ENCODE results near the gene TTC27.
"Not testable (repeated sequence)": the region's sequence is repeated elsewhere in the genome, so short reads cannot be mapped to it uniquely, and the experiment has no call there.

TTC27 gene

GRCh38 chr2:32847734-32848133, 219.9 kb downstream of the TTC27 start:
- no peak for DNase-seq (ENCODE audit: low read depth, low spot score)

- no peak for DNase-seq (ENCODE audit: low read depth, low spot score)
Observed at GRCh38 chr2:32849456-32850194, 221.8 kb downstream of the TTC27 start.

- no peak for DNase-seq (ENCODE audit: low read depth, low spot score)
Observed at GRCh38 chr2:32851777-32852439, 224.1 kb downstream of the TTC27 start.

- no peak for DNase-seq (ENCODE audit: low read depth, low spot score)
Observed at GRCh38 chr2:32852856-32853255, 225.0 kb downstream of the TTC27 start.

- no peak for DNase-seq (ENCODE audit: low read depth, low spot score)
Observed at GRCh38 chr2:32856891-32857290, 229.0 kb downstream of the TTC27 start.

GRCh38 chr2:32858713-32859112, 230.9 kb downstream of the TTC27 start:
- DNase-seq (ENCODE audit: low read depth, low spot score): no peak

GRCh38 chr2:32860385-32860784, 232.5 kb downstream of the TTC27 start:
- DNase-seq (ENCODE audit: low read depth, low spot score): no peak

GRCh38 chr2:32862269-32863055, 234.6 kb downstream of the TTC27 start:
- no peak for DNase-seq (ENCODE audit: low read depth, low spot score)

- no peak for DNase-seq (ENCODE audit: low read depth, low spot score)
Observed at GRCh38 chr2:32863326-32863725, 235.5 kb downstream of the TTC27 start.

GRCh38 chr2:32863803-32864202, 236.0 kb downstream of the TTC27 start:
- no peak for DNase-seq (ENCODE audit: low read depth, low spot score)

GRCh38 chr2:32864334-32865111, 236.7 kb downstream of the TTC27 start:
- DNase-seq (ENCODE audit: low read depth, low spot score): no peak

GRCh38 chr2:32865399-32866068, 237.7 kb downstream of the TTC27 start:
- no peak for DNase-seq (ENCODE audit: low read depth, low spot score)

- not testable (repeated sequence) for DNase-seq (ENCODE audit: low read depth, low spot score)
Observed at GRCh38 chr2:32866462-32866861, 238.6 kb downstream of the TTC27 start.
